GM12872 (cell line): ENCODE measurements around the gene F10.

Source experiments
- CTCF ChIP-seq: IDR thresholded peaks from 3 replicates; pipeline ENCODE4 v1.5.1; 2011; ENCODE audit warnings: low read depth, mild to moderate bottlenecking, low read length, moderate library complexity; ENCODE audit not compliant: insufficient read depth

F10 gene

GRCh38 chr13:113083402-113084061 lies 39.1 kb upstream of the F10 start:
- TF ChIP-seq CTCF: no peak

GRCh38 chr13:113084094-113084942 lies 38.3 kb upstream of the F10 start:
- TF ChIP-seq CTCF: no peak

GRCh38 chr13:113084943-113085540 lies 37.6 kb upstream of the F10 start:
- TF ChIP-seq CTCF: no peak

- TF ChIP-seq CTCF: no peak
Observed at GRCh38 chr13:113086031-113086750, 36.4 kb upstream of the F10 start.

GRCh38 chr13:113086991-113087922 lies 35.3 kb upstream of the F10 start:
- TF ChIP-seq CTCF: no peak

GRCh38 chr13:113087923-113088690 lies 34.5 kb upstream of the F10 start:
- no peak for TF ChIP-seq CTCF
